Epithelial cell of proximal tubule (primary cell): ENCODE data around the gene KATNAL1. TPM values are rescaled to one million over a fixed set of nuclear protein-coding genes. Genes with fewer than 3 reads are reported as not detected.

Experiments used
- DNase-seq: peaks from one replicate; pipeline ENCODE4 v3.0.0-alpha.2; 2011; ENCODE audit warnings: low read depth
- H3K4me3 ChIP-seq: 2 replicates; pipeline ENCODE4 v1.5.1; 2011; ENCODE audit warnings: low read depth, mild to moderate bottlenecking, low read length
- total RNA-seq: library from RNA; depleted of rRNA; stranded (reverse); fragments of >200 nt; gene quantifications from 2 replicates; pipeline ENCODE4 v1.2.3, GENCODE V29; 2015
- TF ChIP-seq, protein P1 (sequence below): conservative IDR thresholded peaks from 2 replicates; pipeline ENCODE4 v1.5.1; 2012; ENCODE audit warnings: low read depth, mild to moderate bottlenecking, low read length

KATNAL1 gene
- total RNA-seq, 1 donor from 2014 or later, result 14.5 TPM

DNA sequence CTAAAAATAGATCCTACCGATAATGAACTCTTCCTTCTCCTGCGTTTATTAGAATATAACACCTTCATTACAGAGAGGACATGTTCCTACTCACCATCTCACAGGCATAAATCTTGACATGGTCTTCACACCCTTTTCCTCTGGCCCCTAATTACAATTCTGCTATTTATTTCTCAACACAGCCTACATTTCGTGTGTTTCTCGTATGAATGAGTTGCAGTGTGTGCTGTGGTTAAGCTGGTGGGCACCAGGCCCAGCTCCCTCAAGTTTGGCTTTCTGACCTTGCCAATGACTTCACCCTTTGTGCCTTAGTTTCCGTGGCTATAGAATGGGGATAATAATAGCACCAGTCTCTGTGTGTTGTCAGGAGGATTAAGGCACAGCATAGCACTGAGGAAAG lies 12.3 kb upstream of the KATNAL1 start:
- TF ChIP-seq, protein P1, sequence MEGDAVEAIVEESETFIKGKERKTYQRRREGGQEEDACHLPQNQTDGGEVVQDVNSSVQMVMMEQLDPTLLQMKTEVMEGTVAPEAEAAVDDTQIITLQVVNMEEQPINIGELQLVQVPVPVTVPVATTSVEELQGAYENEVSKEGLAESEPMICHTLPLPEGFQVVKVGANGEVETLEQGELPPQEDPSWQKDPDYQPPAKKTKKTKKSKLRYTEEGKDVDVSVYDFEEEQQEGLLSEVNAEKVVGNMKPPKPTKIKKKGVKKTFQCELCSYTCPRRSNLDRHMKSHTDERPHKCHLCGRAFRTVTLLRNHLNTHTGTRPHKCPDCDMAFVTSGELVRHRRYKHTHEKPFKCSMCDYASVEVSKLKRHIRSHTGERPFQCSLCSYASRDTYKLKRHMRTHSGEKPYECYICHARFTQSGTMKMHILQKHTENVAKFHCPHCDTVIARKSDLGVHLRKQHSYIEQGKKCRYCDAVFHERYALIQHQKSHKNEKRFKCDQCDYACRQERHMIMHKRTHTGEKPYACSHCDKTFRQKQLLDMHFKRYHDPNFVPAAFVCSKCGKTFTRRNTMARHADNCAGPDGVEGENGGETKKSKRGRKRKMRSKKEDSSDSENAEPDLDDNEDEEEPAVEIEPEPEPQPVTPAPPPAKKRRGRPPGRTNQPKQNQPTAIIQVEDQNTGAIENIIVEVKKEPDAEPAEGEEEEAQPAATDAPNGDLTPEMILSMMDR, result no peak
- no peak overlapping the region for H3K4me3 ChIP-seq

GRCh38 chr13:30319130-30319529 lies 11.8 kb upstream of the KATNAL1 start:
- no peak overlapping the region for H3K4me3 ChIP-seq
- no peak for DNase-seq
- TF ChIP-seq, protein P1, result no peak

More for the DNA sequence above, 12.3 kb upstream of the KATNAL1 start:
- no peak for DNase-seq

DNA sequence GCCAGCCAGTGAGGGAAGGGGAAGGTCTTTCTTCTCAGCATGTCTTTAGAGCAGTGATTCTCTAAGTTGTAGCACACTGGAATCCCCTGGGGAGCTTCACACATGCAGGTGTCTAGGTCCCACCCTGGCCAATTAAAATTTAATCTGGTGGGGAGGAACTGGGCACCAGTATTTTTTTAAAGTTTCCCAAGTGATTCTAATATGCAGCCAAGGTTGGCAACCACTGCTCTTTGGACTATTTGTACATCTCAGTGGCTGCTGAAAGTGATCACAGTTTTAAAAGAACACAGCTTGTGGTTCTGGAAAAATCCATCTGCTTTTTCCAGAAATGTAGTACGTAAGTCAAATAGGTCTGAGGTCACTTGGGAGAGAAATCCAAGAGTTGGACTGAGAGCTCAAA lies 10.7 kb upstream of the KATNAL1 start:
- no peak overlapping the region for H3K4me3 ChIP-seq
- TF ChIP-seq, protein P1, result no peak
- DNase-seq, result no peak

- TF ChIP-seq, protein P1, result no peak
- no peak overlapping the region for H3K4me3 ChIP-seq
- DNase-seq, result no peak
Measured at GRCh38 chr13:30314562-30314961, 7.2 kb upstream of the KATNAL1 start.

- DNase-seq, result no peak
- TF ChIP-seq, protein P1, result no peak
- no peak overlapping the region for H3K4me3 ChIP-seq
Measured at GRCh38 chr13:30314069-30314468, 6.7 kb upstream of the KATNAL1 start.

DNA sequence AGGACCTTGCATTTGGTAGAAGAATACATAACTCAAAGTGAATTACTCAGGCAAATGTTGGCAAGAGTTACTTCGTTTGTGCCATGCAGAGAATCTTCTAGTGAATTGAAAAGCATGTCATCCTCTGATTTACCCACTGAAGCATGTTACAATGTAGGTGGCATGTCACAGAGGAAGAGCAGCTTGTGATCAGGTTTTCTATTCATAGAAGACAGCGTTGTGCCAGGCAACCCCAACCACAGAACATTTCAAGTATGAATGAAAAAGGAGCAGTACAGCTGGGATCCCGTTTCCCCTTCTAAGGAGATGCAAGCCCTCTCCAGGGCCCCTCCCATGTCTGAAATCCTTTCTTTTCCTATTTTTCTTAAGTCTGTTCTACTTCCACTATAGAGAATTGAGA lies 6.0 kb upstream of the KATNAL1 start:
- H3K4me3 ChIP-seq, result no peak overlapping the region
- TF ChIP-seq, protein P1, result no peak
- DNase-seq, result no peak

GRCh38 chr13:30312904-30313303 lies 5.6 kb upstream of the KATNAL1 start:
- no peak overlapping the region for H3K4me3 ChIP-seq
- no peak for DNase-seq
- TF ChIP-seq, protein P1, result no peak
